ENCODE data around the gene SLC39A6. TPM values are rescaled to one million over a fixed set of nuclear protein-coding genes. Genes with fewer than 3 reads are reported as not detected.

SLC39A6 gene
- total RNA-seq, 1 donor from 2014 or later = 48.7 TPM

- no peaks in the 10 kb centered on the region for H3K27me3 Mint-ChIP-seq
- DNase-seq (ENCODE audit: extremely low spot score, unreplicated experiment) = no peak
- H3K36me3 Mint-ChIP-seq = peaks cover 55% of the 10 kb centered on the region
- H3K4me1 Mint-ChIP-seq (ENCODE audit: unreplicated experiment) = no peaks in the 10 kb centered on the region
- no peak overlapping the region for H3K27ac Mint-ChIP-seq
- no peaks in the 10 kb centered on the region for H3K9me3 Mint-ChIP-seq
- TF ChIP-seq CTCF (conservative IDR thresholded peaks at IDR 0.05) = no peak
- no peak overlapping the region for H3K4me3 Mint-ChIP-seq
Measured at GRCh38 chr18:36157441-36157840, 28.3 kb upstream of the SLC39A6 start.

GRCh38 chr18:36155851-36156757, 27.0 kb upstream of the SLC39A6 start:
- TF ChIP-seq CTCF (conservative IDR thresholded peaks at IDR 0.05) = no peak
- Mint-ChIP-seq H3K27me3 (no peaks in the 10 kb centered on the region), H3K27ac (no peak overlapping the region), H3K4me3 (no peak overlapping the region), H3K4me1 (ENCODE audit: unreplicated experiment) (no peaks in the 10 kb centered on the region), H3K36me3 (peaks cover 47% of the 10 kb centered on the region), H3K9me3 (no peaks in the 10 kb centered on the region)
- no peak for DNase-seq (ENCODE audit: extremely low spot score, unreplicated experiment)

- Mint-ChIP-seq H3K27me3 (no peaks in the 10 kb centered on the region), H3K27ac (no peak overlapping the region), H3K36me3 (peaks cover 40% of the 10 kb centered on the region), H3K9me3 (no peaks in the 10 kb centered on the region), H3K4me1 (ENCODE audit: unreplicated experiment) (no peaks in the 10 kb centered on the region), H3K4me3 (no peak overlapping the region)
- no peak for DNase-seq (ENCODE audit: extremely low spot score, unreplicated experiment)
- no peak for TF ChIP-seq CTCF (conservative IDR thresholded peaks at IDR 0.05)
Measured at GRCh38 chr18:36153771-36154170, 24.6 kb upstream of the SLC39A6 start.

GRCh38 chr18:36153203-36153602, 24.1 kb upstream of the SLC39A6 start:
- TF ChIP-seq CTCF (conservative IDR thresholded peaks at IDR 0.05) = no peak
- no peak for DNase-seq (ENCODE audit: extremely low spot score, unreplicated experiment)
- H3K36me3 Mint-ChIP-seq = peaks cover 37% of the 10 kb centered on the region
- H3K9me3 Mint-ChIP-seq = no peaks in the 10 kb centered on the region
- H3K27me3 Mint-ChIP-seq = no peaks in the 10 kb centered on the region
- H3K27ac Mint-ChIP-seq = no peak overlapping the region
- no peaks in the 10 kb centered on the region for H3K4me1 Mint-ChIP-seq (ENCODE audit: unreplicated experiment)
- no peak overlapping the region for H3K4me3 Mint-ChIP-seq

GRCh38 chr18:36152781-36153180, 23.6 kb upstream of the SLC39A6 start:
- Mint-ChIP-seq H3K27me3 (no peaks in the 10 kb centered on the region), H3K4me3 (no peak overlapping the region), H3K9me3 (no peaks in the 10 kb centered on the region), H3K36me3 (peaks cover 32% of the 10 kb centered on the region), H3K27ac (no peak overlapping the region), H3K4me1 (ENCODE audit: unreplicated experiment) (no peaks in the 10 kb centered on the region)
- TF ChIP-seq CTCF (conservative IDR thresholded peaks at IDR 0.05) = no peak
- DNase-seq (ENCODE audit: extremely low spot score, unreplicated experiment) = no peak
